WTC11 (cell line): ENCODE data around the gene PILRB. TPM values are rescaled to one million over a fixed set of nuclear protein-coding genes. Genes with fewer than 3 reads are reported as not detected.

Source experiments
- ATAC-seq: fragments of 200-7000 bp; cut with Tn5 transposase; 2 replicates; pipeline ENCODE4 v1.10.0; 2021; ENCODE audit warnings: mild to moderate bottlenecking, moderate library complexity
- CTCF ChIA-PET: fragments of 300-600 bp; sonication (Branson Sonifier 250); formaldehyde crosslinking; loops from one replicate; lab custom pipeline; 2021; ENCODE audit warnings: antibody characterized with exemption; lab: Charles Lee
- POLR2A ChIA-PET: fragments of 350-600 bp; sonication (Branson Sonifier 250); formaldehyde crosslinking; loops from one replicate; lab custom pipeline; 2021; ENCODE audit warnings: antibody characterized with exemption; lab: Charles Lee
- DNase-seq: peaks from one replicate; pipeline ENCODE4 v3.0.0; 2021; ENCODE audit warnings: low spot score
- H3K27ac Mint-ChIP-seq: 2 replicates; pipeline ENCODE4 v1.8.0; 2021; ENCODE audit warnings: mixed read lengths
- H3K27me3 Mint-ChIP-seq: 2 replicates; pipeline ENCODE4 v1.8.0; 2021; ENCODE audit warnings: low read depth, mild to moderate bottlenecking, moderate library complexity, mixed read lengths
- H3K36me3 Mint-ChIP-seq: 2 replicates; pipeline ENCODE4 v1.8.0; 2021; ENCODE audit warnings: mixed read lengths
- H3K4me1 Mint-ChIP-seq: 2 replicates; pipeline ENCODE4 v1.8.0; 2022; ENCODE audit warnings: mixed read lengths
- H3K4me3 Mint-ChIP-seq: 2 replicates; pipeline ENCODE4 v1.8.0; 2021; ENCODE audit warnings: mild to moderate bottlenecking, moderate library complexity, mixed read lengths
- H3K9me3 Mint-ChIP-seq: 2 replicates; pipeline ENCODE4 v1.8.0; 2021; ENCODE audit warnings: mixed read lengths
- AFF4 ChIP-seq: sonication (generic); formaldehyde crosslinking; IDR thresholded peaks from 2 replicates; pipeline ENCODE4 v1.8.1; 2023; ENCODE audit warnings: mild to moderate bottlenecking, missing genetic modification reagents, borderline replicate concordance
- ARID4B ChIP-seq: sonication (generic); formaldehyde crosslinking; IDR thresholded peaks from 2 replicates; pipeline ENCODE4 v1.8.0; 2023; ENCODE audit warnings: missing genetic modification reagents, mild to moderate bottlenecking, borderline replicate concordance
- ESRRA ChIP-seq: sonication (generic); formaldehyde crosslinking; IDR thresholded peaks from 2 replicates; pipeline ENCODE4 v1.8.1; 2022; ENCODE audit warnings: mild to moderate bottlenecking, missing genetic modification reagents, borderline replicate concordance
- GTF2I ChIP-seq: fragments of 250-450 bp; sonication (Bioruptor Pico); conservative IDR thresholded peaks from 2 replicates; pipeline ENCODE4 v1.4.0; 2021; ENCODE audit warnings: mild to moderate bottlenecking
- HMGA2 ChIP-seq: fragments of 250-450 bp; sonication (Bioruptor Pico); IDR thresholded peaks from 2 replicates; pipeline ENCODE4 v1.4.0; 2021; ENCODE audit warnings: mild to moderate bottlenecking, moderate library complexity
- MXD4 ChIP-seq: fragments of 250-450 bp; sonication (Bioruptor Pico); IDR thresholded peaks from 2 replicates; pipeline ENCODE4 v1.8.0; 2021; ENCODE audit warnings: mild to moderate bottlenecking, moderate library complexity, borderline replicate concordance
- MYBL2 ChIP-seq: sonication (generic); formaldehyde crosslinking; IDR thresholded peaks from 2 replicates; pipeline ENCODE4 v1.8.1; 2023; ENCODE audit warnings: mild to moderate bottlenecking, moderate library complexity, missing genetic modification reagents
- RORB ChIP-seq: fragments of 250-450 bp; sonication (Bioruptor Pico); IDR thresholded peaks from 2 replicates; pipeline ENCODE4 v1.9.0; 2021; ENCODE audit warnings: mild to moderate bottlenecking
- SMAD3 ChIP-seq: sonication (generic); formaldehyde crosslinking; IDR thresholded peaks from 2 replicates; pipeline ENCODE4 v1.8.0; 2022; ENCODE audit warnings: missing genetic modification reagents, mild to moderate bottlenecking, borderline replicate concordance
- SOX15 ChIP-seq: fragments of 250-450 bp; sonication (Bioruptor Pico); IDR thresholded peaks from 2 replicates; pipeline ENCODE4 v1.9.0; 2021; ENCODE audit warnings: mild to moderate bottlenecking
- SP1 ChIP-seq: sonication (generic); formaldehyde crosslinking; conservative IDR thresholded peaks from 2 replicates; pipeline ENCODE4 v1.8.1; 2022; ENCODE audit warnings: missing genetic modification reagents
- ZNF138 ChIP-seq: sonication (generic); formaldehyde crosslinking; conservative IDR thresholded peaks from 2 replicates; pipeline ENCODE4 v1.8.1; 2022; ENCODE audit warnings: mild to moderate bottlenecking, moderate library complexity, missing genetic modification reagents
- ZNF396 ChIP-seq: fragments of 250-450 bp; sonication (Bioruptor Pico); IDR thresholded peaks from 2 replicates; pipeline ENCODE4 v1.8.0; 2021; ENCODE audit warnings: mild to moderate bottlenecking, moderate library complexity, borderline replicate concordance
- total RNA-seq: library from RNA; stranded (reverse); gene quantifications from 3 replicates; pipeline ENCODE4 v1.2.3, GENCODE V29; 2021

Gene PILRB
- total RNA-seq, 1 experiment from 2014 or later, result 30.7 TPM

GRCh38 chr7:100411101-100411500 lies 53.2 kb downstream of the PILRB start:
- Mint-ChIP-seq H3K4me3 (no peak overlapping the region), H3K27me3 (peaks cover 15% of the 10 kb centered on the region), H3K9me3 (no peaks in the 10 kb centered on the region), H3K36me3 (no peaks in the 10 kb centered on the region), H3K4me1 (no peaks in the 10 kb centered on the region), H3K27ac (no peak overlapping the region)
- ChIA-PET POLR2A (interaction anchor here (0.6 kb wide), 1 partner anchor 25 kb away, joined by 3 read pairs; no protein-coding TSS in a partner anchor), CTCF (no interaction called here)
- no peak for ATAC-seq
- no peak for DNase-seq
- no peak for TF ChIP-seq MXD4 (CRISPR knock-in tag)
- no peak for TF ChIP-seq ARID4B (CRISPR knock-in tag)
- no peak for TF ChIP-seq SMAD3 (CRISPR knock-in tag)
- TF ChIP-seq HMGA2 (CRISPR knock-in tag), result no peak
- TF ChIP-seq RORB (CRISPR knock-in tag), result no peak
- no peak for TF ChIP-seq SOX15 (CRISPR knock-in tag)

- DNase-seq, result no peak
- Mint-ChIP-seq H3K27ac (no peak overlapping the region), H3K9me3 (no peaks in the 10 kb centered on the region), H3K36me3 (no peaks in the 10 kb centered on the region), H3K4me3 (no peak overlapping the region), H3K27me3 (peaks cover 8% of the 10 kb centered on the region), H3K4me1 (no peaks in the 10 kb centered on the region)
- ATAC-seq, result no peak
- no peak for TF ChIP-seq ESRRA (CRISPR knock-in tag)
- TF ChIP-seq ZNF138 (CRISPR knock-in tag), result no peak
- TF ChIP-seq GTF2I (CRISPR knock-in tag), result no peak
- no peak for TF ChIP-seq ZNF396 (CRISPR knock-in tag)
- no peak for TF ChIP-seq ARID4B (CRISPR knock-in tag)
- no peak for TF ChIP-seq SP1 (CRISPR knock-in tag)
- TF ChIP-seq MYBL2 (CRISPR knock-in tag), result no peak
- no peak for TF ChIP-seq AFF4
- ChIA-PET POLR2A (no interaction called here), CTCF (interaction anchor here (0.6 kb wide), 1 partner anchor 171 kb away, joined by 4 read pairs; no protein-coding TSS in a partner anchor)
Measured at GRCh38 chr7:100413346-100413745, 55.4 kb downstream of the PILRB start.
